Upper lobe of left lung (tissue), 4 donors: ENCODE measurements around the gene PNLIPRP3.

ENCODE experiments used
- POLR2A ChIP-seq, 4 donors: fragments of 450-650 bp; IDR thresholded peaks; one replicate each; pipeline ENCODE4 v1.5.1; 2016 to 2017; ENCODE audit warnings: antibody characterized with exemption in 4 of 4, mild to moderate bottlenecking in 2 of 4
- POLR2AphosphoS5 ChIP-seq, 2 donors: sonication (generic); formaldehyde crosslinking; IDR thresholded peaks; one replicate each; pipeline ENCODE4 v1.5.1; 2017; ENCODE audit warnings: antibody characterized with exemption in 2 of 2
- TF ChIP-seq, protein P1 (sequence below), 6 experiments: fragments of 450-650 bp in 4 of 6; fragments of 200-600 bp in 2 of 6; sonication (generic) in 2 of 6; IDR thresholded peaks; one replicate each; pipeline ENCODE4 v1.5.1; 2016 to 2019; ENCODE audit warnings: antibody characterized with exemption in 6 of 6

GRCh38 chr10:116521424-116522290 lies 94.0 kb downstream of the PNLIPRP3 start:
- TF ChIP-seq, protein P1, sequence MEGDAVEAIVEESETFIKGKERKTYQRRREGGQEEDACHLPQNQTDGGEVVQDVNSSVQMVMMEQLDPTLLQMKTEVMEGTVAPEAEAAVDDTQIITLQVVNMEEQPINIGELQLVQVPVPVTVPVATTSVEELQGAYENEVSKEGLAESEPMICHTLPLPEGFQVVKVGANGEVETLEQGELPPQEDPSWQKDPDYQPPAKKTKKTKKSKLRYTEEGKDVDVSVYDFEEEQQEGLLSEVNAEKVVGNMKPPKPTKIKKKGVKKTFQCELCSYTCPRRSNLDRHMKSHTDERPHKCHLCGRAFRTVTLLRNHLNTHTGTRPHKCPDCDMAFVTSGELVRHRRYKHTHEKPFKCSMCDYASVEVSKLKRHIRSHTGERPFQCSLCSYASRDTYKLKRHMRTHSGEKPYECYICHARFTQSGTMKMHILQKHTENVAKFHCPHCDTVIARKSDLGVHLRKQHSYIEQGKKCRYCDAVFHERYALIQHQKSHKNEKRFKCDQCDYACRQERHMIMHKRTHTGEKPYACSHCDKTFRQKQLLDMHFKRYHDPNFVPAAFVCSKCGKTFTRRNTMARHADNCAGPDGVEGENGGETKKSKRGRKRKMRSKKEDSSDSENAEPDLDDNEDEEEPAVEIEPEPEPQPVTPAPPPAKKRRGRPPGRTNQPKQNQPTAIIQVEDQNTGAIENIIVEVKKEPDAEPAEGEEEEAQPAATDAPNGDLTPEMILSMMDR (IDR thresholded peaks at IDR 0.05), result peak in 5 of 6 experiments; percentile 34 to 84 (median 51)
- TF ChIP-seq POLR2AphosphoS5 (IDR thresholded peaks at IDR 0.05) (no peak), POLR2A (IDR thresholded peaks at IDR 0.05) (no peak)
